Fibroblast of mammary gland (primary cell): ENCODE measurements around the gene MESP2.

ENCODE experiments used
- DNase-seq: peaks from one replicate; pipeline ENCODE4 v3.0.0-alpha.2; 2010; ENCODE audit warnings: low read depth
- H3K4me3 ChIP-seq: 2 replicates; pipeline ENCODE4 v1.5.1; 2011; ENCODE audit warnings: low read depth, mild to moderate bottlenecking, low read length, moderate library complexity; ENCODE audit not compliant: control insufficient read depth
- TF ChIP-seq, protein P1 (sequence below): conservative IDR thresholded peaks from 2 replicates; pipeline ENCODE4 v1.5.1; 2011; ENCODE audit warnings: low read depth, low read length, inconsistent platforms; ENCODE audit not compliant: control insufficient read depth, insufficient read depth

MESP2 gene

DNA sequence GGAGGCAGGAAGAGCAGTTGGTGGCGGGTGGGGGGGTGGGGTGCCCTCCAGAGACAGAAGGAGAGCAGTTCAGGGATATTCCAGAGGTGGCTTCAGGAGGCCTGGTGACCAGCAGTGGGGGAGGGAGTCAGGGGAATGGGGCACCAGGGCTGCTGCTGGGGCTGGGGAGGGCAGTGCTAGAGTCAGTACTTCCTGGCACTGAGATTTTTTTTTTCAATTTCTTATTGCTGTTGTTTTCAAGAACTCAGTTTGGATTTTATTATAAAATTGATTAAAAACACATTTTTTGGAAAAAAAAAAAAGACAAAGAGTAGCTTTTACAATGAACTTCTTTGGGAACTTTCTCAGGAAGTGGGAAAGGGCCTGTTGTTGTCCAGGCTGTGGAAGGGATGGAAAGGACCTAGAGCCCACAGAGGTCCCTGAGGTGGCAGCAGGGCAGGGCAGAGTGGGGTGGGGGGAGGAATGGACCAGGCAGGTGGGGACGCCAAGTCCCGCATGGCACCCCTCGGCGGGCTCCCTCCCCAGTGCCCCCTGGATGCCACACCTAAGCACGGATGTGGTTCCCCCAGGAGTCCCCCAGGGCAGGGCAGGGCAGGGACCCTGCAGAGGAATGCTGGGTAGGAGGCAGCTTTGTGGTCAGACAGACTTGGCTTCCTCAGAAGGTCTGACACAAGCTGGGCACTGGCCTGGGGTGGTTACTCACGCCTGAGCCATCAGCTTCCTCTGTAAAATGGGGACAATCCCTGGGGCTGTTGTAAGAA is 47.0 kb downstream of the MESP2 start:
- TF ChIP-seq, protein P1, sequence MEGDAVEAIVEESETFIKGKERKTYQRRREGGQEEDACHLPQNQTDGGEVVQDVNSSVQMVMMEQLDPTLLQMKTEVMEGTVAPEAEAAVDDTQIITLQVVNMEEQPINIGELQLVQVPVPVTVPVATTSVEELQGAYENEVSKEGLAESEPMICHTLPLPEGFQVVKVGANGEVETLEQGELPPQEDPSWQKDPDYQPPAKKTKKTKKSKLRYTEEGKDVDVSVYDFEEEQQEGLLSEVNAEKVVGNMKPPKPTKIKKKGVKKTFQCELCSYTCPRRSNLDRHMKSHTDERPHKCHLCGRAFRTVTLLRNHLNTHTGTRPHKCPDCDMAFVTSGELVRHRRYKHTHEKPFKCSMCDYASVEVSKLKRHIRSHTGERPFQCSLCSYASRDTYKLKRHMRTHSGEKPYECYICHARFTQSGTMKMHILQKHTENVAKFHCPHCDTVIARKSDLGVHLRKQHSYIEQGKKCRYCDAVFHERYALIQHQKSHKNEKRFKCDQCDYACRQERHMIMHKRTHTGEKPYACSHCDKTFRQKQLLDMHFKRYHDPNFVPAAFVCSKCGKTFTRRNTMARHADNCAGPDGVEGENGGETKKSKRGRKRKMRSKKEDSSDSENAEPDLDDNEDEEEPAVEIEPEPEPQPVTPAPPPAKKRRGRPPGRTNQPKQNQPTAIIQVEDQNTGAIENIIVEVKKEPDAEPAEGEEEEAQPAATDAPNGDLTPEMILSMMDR = no peak
- no peak overlapping the region for H3K4me3 ChIP-seq
- peak; percentile 82 for DNase-seq

- H3K4me3 ChIP-seq = no peak overlapping the region
- TF ChIP-seq, protein P1 = no peak
- DNase-seq = no peak
These were observed 47.9 kb downstream of the MESP2 start for GRCh38 chr15:89823836-89824606.

- H3K4me3 ChIP-seq = no peak overlapping the region
- DNase-seq = no peak
- TF ChIP-seq, protein P1 = no peak
These were observed 48.4 kb downstream of the MESP2 start for GRCh38 chr15:89824607-89824867.

DNA sequence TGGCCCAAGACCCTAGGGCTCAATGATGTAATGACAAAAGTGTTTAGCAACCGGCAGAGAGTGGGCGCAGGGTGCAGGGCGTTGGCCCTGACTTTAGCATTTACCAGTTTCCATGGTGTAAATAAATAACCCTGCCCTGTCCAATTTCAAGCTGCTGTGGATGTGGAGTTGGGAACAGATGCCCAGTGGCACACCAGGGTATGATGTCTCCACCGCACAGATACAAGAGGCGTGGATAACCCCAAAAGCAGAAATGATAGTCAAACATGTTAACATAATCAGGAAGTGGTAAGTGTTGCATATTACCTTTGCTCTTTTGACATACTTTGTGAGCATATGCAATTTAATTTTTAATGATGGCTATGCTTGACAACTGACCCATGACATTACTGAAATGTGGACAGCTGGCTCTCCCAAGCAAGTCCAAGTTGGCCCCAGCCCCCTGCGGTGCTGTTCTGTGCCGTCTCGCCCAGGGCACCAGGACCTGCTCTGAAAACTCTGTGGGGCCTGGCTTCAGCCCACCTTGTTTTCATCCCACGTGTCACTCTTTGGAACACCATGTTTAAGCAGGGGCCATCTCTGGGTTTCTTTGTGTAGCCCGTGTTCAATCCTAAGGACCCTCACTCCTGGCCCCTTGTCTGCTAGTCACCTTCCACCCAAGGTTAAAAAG is 49.3 kb downstream of the MESP2 start:
- DNase-seq = no peak
- TF ChIP-seq, protein P1 = no peak
- no peak overlapping the region for H3K4me3 ChIP-seq

DNA sequence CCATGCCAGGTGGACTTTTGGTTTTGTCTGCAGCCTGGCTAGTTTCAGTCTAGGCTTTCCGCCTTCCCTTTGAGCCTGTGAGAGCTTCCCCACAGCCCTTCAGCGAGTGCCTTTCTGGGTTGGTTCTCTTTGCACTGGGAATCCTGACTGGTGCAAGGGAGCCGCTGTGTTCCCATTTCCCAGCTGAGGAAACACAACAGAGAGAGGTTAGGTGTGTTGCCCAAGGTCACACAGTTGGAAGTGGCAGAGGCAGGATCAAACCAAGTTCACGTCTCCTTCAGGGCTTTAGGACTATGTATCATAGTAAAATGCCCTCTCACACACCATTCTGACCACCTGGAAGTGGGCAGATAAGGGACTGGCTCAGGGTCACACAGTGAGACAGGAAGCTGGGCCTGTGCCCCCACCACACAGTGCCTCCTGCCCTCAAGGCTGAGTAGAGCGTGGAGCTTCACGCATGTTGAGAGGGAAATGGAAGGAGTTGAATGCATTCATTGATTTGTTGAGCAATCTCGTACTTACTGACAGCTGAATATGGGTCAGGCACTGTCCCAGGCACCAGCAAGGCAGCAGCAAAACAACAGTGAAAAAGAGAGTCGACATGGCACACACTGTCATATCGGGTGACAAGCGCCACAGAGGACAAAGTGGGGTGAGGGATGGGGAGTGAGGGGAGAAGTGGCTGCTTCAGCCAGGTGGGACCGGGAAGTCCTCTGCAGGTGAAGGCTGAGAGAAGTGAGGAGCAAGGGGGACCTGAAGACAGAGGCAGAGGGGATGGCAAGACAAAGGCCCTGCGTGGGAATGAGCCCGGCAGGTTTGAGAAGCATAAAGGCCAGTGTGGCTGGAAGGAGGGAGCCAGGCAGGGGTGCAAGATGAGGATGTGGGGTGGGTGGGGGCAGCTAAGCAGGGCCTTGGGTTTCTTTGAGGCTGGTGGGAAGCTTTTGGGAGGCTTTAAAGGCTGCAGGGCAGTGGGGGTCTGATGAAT is 50.8 kb downstream of the MESP2 start:
- no peak for DNase-seq
- TF ChIP-seq, protein P1 = no peak
- H3K4me3 ChIP-seq = no peak overlapping the region

- DNase-seq = no peak
- H3K4me3 ChIP-seq = no peak overlapping the region
- TF ChIP-seq, protein P1 = no peak
These were observed 51.7 kb downstream of the MESP2 start for GRCh38 chr15:89827829-89828228.
